MCF 10A (cell line): ENCODE data around the gene PFKFB3. TPM values are rescaled to one million over a fixed set of nuclear protein-coding genes. Genes with fewer than 3 reads are reported as not detected.
A peak's percentile ranks its signal among the peaks of the same experiment; 100 is the strongest.

Experiments used
- BruUV-seq: library from RNA; stranded (reverse); fragments of 400-500 nt; replicated peaks from 2 replicates; lab custom pipeline; 2021; lab: Mats Ljungman, UMichigan
- CTCF ChIA-PET: fragments of 300-600 bp; sonication (Branson Sonifier 250); formaldehyde crosslinking; extraction: SDS; loops from one replicate; lab custom pipeline; 2021; ENCODE audit warnings: antibody characterized with exemption, inconsistent platforms; lab: Yijun Ruan, JAX
- POLR2A ChIA-PET: fragments of 300-600, 350-650 bp; sonication (Branson Sonifier 250); formaldehyde crosslinking; extraction: SDS; loops from one replicate; lab custom pipeline; 2020; ENCODE audit warnings: antibody characterized with exemption, inconsistent platforms; lab: Yijun Ruan, JAX
- DNase-seq: peaks from one replicate; pipeline ENCODE4 v3.0.0-alpha.2; 2018; ENCODE audit not compliant: unreplicated experiment
- H3K27ac Mint-ChIP-seq: one replicate; pipeline ENCODE4 v1.8.0; 2022; ENCODE audit warnings: mild to moderate bottlenecking, low read depth, mixed read lengths; ENCODE audit not compliant: unreplicated experiment
- H3K27me3 Mint-ChIP-seq: one replicate; pipeline ENCODE4 v1.8.0; 2022; ENCODE audit warnings: mixed read lengths; ENCODE audit not compliant: insufficient read depth, unreplicated experiment
- H3K36me3 Mint-ChIP-seq: one replicate; pipeline ENCODE4 v1.8.0; 2022; ENCODE audit warnings: mild to moderate bottlenecking, moderate library complexity, mixed read lengths; ENCODE audit not compliant: insufficient read depth, unreplicated experiment
- H3K4me1 Mint-ChIP-seq: one replicate; pipeline ENCODE4 v1.8.0; 2022; ENCODE audit warnings: mixed read lengths; ENCODE audit not compliant: insufficient read depth, unreplicated experiment
- H3K4me3 Mint-ChIP-seq: one replicate; pipeline ENCODE4 v1.8.0; 2022; ENCODE audit warnings: mild to moderate bottlenecking, moderate library complexity, mixed read lengths; ENCODE audit not compliant: unreplicated experiment
- H3K9me3 Mint-ChIP-seq: one replicate; pipeline ENCODE4 v1.8.0; 2022; ENCODE audit warnings: mixed read lengths; ENCODE audit not compliant: unreplicated experiment
- CTCF ChIP-seq: fragments of 200-600 bp; IDR thresholded peaks from one replicate; pipeline ENCODE4 v1.8.0; 2022; ENCODE audit warnings: antibody characterized with exemption, mild to moderate bottlenecking; ENCODE audit not compliant: unreplicated experiment
- intact Hi-C: fragments of 100-400 bp; cut with micrococcal nuclease; formaldehyde crosslinking; loops from 2 replicates; pipeline ENCODE4 v1.14.1; 2022
- total RNA-seq: library from RNA; stranded (reverse); gene quantifications from 2 replicates; pipeline ENCODE4 v1.2.3, GENCODE V29; 2022

The PFKFB3 gene
- total RNA-seq, 1 experiment from 2014 or later: 15.8 TPM

- DNase-seq: no peak
- Mint-ChIP-seq H3K4me1 (peaks cover 18% of the 10 kb centered on the region), H3K36me3 (peaks cover 39% of the 10 kb centered on the region), H3K27me3 (no peaks in the 10 kb centered on the region), H3K9me3 (no peaks in the 10 kb centered on the region), H3K27ac (no peak overlapping the region), H3K4me3 (no peak overlapping the region)
- POLR2A ChIA-PET: no interaction called here
- intact Hi-C loops: loop anchor here (5.0 kb wide), 1 partner anchor 185 kb away; no protein-coding TSS in a partner anchor
- CTCF ChIA-PET: interaction anchor here (1.4 to 2.2 kb wide), 2 partner anchors 14 to 185 kb away, joined by 5 to 7 read pairs; partner anchors contain the start of gene PFKFB3
- BruUV-seq: no TSS peak
- no peak for TF ChIP-seq CTCF
Observed at GRCh38 chr10:6216916-6217315, 14.2 kb downstream of the PFKFB3 start.

- H3K27ac Mint-ChIP-seq: no peak overlapping the region
- CTCF ChIA-PET: interaction anchor here (0.7 to 2.2 kb wide), 3 partner anchors 9 to 184 kb away, joined by 5 to 7 read pairs (median 5); partner anchors contain the start of gene PFKFB3
Observed at GRCh38 chr10:6217611-6218010, 14.9 kb downstream of the PFKFB3 start.

GRCh38 chr10:6218692-6219493 is 16.2 kb downstream of the PFKFB3 start:
- intact Hi-C loops: loop anchor here (5.0 kb wide), 1 partner anchor 183 kb away; no protein-coding TSS in a partner anchor
- Mint-ChIP-seq H3K9me3 (no peaks in the 10 kb centered on the region), H3K36me3 (peaks cover 51% of the 10 kb centered on the region), H3K27ac (no peak overlapping the region), H3K27me3 (no peaks in the 10 kb centered on the region), H3K4me3 (peak overlapping the region; percentile 3), H3K4me1 (peaks cover 18% of the 10 kb centered on the region)
- no TSS peak for BruUV-seq
- peak; percentile 87 for DNase-seq
- no peak for TF ChIP-seq CTCF
- ChIA-PET CTCF (interaction anchor here (0.6 to 1.2 kb wide), 7 partner anchors 14 to 185 kb away, joined by 3 to 6 read pairs (median 3); partner anchors contain the start of gene PFKFB3), POLR2A (interaction anchor here (0.7 to 3.2 kb wide), 13 partner anchors 11 to 329 kb away, joined by 3 to 25 read pairs (median 4); partner anchors contain the start of genes ANKRD16, FBH1 and PFKFB3)

More at GRCh38 chr10:6217611-6218010, 14.9 kb downstream of the PFKFB3 start:
- peaks cover 40% of the 10 kb centered on the region for H3K36me3 Mint-ChIP-seq
- H3K4me3 Mint-ChIP-seq: no peak overlapping the region
- H3K27me3 Mint-ChIP-seq: no peaks in the 10 kb centered on the region
- POLR2A ChIA-PET: interaction anchor here (0.8 to 3.2 kb wide), 4 partner anchors 10 to 63 kb away, joined by 3 to 25 read pairs (median 5); partner anchors contain the start of gene PFKFB3
- H3K9me3 Mint-ChIP-seq: no peaks in the 10 kb centered on the region
- no TSS peak for BruUV-seq
- intact Hi-C loops: loop anchor here (5.0 kb wide), 1 partner anchor 185 kb away; no protein-coding TSS in a partner anchor
- H3K4me1 Mint-ChIP-seq: peaks cover 18% of the 10 kb centered on the region
- DNase-seq: no peak
- no peak for TF ChIP-seq CTCF

GRCh38 chr10:6219494-6219836 is 16.7 kb downstream of the PFKFB3 start:
- Mint-ChIP-seq H3K27me3 (no peaks in the 10 kb centered on the region), H3K36me3 (peaks cover 53% of the 10 kb centered on the region), H3K4me1 (peaks cover 18% of the 10 kb centered on the region), H3K4me3 (no peak overlapping the region), H3K27ac (no peak overlapping the region), H3K9me3 (no peaks in the 10 kb centered on the region)
- DNase-seq: no peak
- no peak for TF ChIP-seq CTCF
- intact Hi-C loops: loop anchor here (5.0 kb wide), 1 partner anchor 183 kb away; no protein-coding TSS in a partner anchor
- no TSS peak for BruUV-seq
- POLR2A ChIA-PET: interaction anchor here (0.6 to 3.2 kb wide), 10 partner anchors 15 to 330 kb away, joined by 3 to 25 read pairs (median 4); partner anchors contain the start of genes ANKRD16, FBH1 and PFKFB3
- CTCF ChIA-PET: interaction anchor here (0.6 to 0.7 kb wide), 3 partner anchors 62 to 186 kb away, joined by 3 to 4 read pairs (median 3); no protein-coding TSS in a partner anchor
